GM13977 (cell line): ENCODE results near the gene ZBTB4.

ENCODE experiments used
- DNase-seq: peaks from one replicate; pipeline ENCODE4 v3.0.0; 2012; ENCODE audit warnings: low spot score
- CTCF ChIP-seq: IDR thresholded peaks from 2 replicates; pipeline ENCODE4 v1.5.1; 2012; ENCODE audit warnings: mild to moderate bottlenecking, control low read depth; ENCODE audit not compliant: insufficient read depth; ENCODE audit errors: extremely low read depth, missing control alignments
- in situ Hi-C: fragments of 300-500 bp; cut with MboI; formaldehyde crosslinking; loops from one replicate; pipeline ENCODE4 v1.12.0; 2022; ENCODE audit warnings: low sequenced_read_pairs, low pct_unique_long_range_greater_than_20kb, mixed read lengths, inconsistent platforms; ENCODE audit not compliant: unreplicated experiment

Gene ZBTB4

GRCh38 chr17:7466318-7466638 lies 13.2 kb downstream of the ZBTB4 start:
- TF ChIP-seq CTCF, result no peak
- in situ Hi-C loops, result no loop called here
- no peak for DNase-seq

GRCh38 chr17:7465597-7466275 lies 13.7 kb downstream of the ZBTB4 start:
- in situ Hi-C loops, result no loop called here
- no peak for TF ChIP-seq CTCF
- no peak for DNase-seq

- TF ChIP-seq CTCF, result no peak
- no peak for DNase-seq
- in situ Hi-C loops, result no loop called here
Observed at GRCh38 chr17:7464081-7464480, 15.3 kb downstream of the ZBTB4 start.

GRCh38 chr17:7463372-7463846 lies 16.0 kb downstream of the ZBTB4 start:
- DNase-seq, result no peak
- in situ Hi-C loops, result no loop called here

GRCh38 chr17:7462474-7463371 lies 16.7 kb downstream of the ZBTB4 start:
- no peak for DNase-seq
- TF ChIP-seq CTCF, result no peak
- in situ Hi-C loops, result no loop called here

More at GRCh38 chr17:7463372-7463846, 16.0 kb downstream of the ZBTB4 start:
- TF ChIP-seq CTCF, result no peak

GRCh38 chr17:7460850-7461660 lies 18.4 kb downstream of the ZBTB4 start:
- no peak for DNase-seq
- in situ Hi-C loops, result no loop called here
- TF ChIP-seq CTCF, result no peak
